ENCODE data around the gene KCND2. TPM values are rescaled to one million over a fixed set of nuclear protein-coding genes. Genes with fewer than 3 reads are reported as not detected.

KCND2 gene
- total RNA-seq, 1 donor from 2014 or later = 13.7 TPM

GRCh38 chr7:120583899-120584586 is 311.1 kb downstream of the KCND2 start:
- Mint-ChIP-seq H3K9me3 (ENCODE audit: low read depth) (no peaks in the 10 kb centered on the region), H3K36me3 (ENCODE audit: insufficient read depth) (no peaks in the 10 kb centered on the region), H3K4me1 (ENCODE audit: low read depth) (peaks cover 15% of the 10 kb centered on the region), H3K27me3 (no peaks in the 10 kb centered on the region), H3K4me3 (ENCODE audit: low read depth) (no peak overlapping the region), H3K27ac (no peak overlapping the region)
- no peak for TF ChIP-seq CTCF (IDR thresholded peaks at IDR 0.05; ENCODE audit: unreplicated experiment)
- no peak for DNase-seq (ENCODE audit: low spot score, unreplicated experiment)

GRCh38 chr7:120586571-120586970 is 313.6 kb downstream of the KCND2 start:
- no peak overlapping the region for H3K4me3 Mint-ChIP-seq (ENCODE audit: low read depth)
- no peaks in the 10 kb centered on the region for H3K36me3 Mint-ChIP-seq (ENCODE audit: insufficient read depth)
- H3K9me3 Mint-ChIP-seq (ENCODE audit: low read depth) = no peaks in the 10 kb centered on the region
- H3K27ac Mint-ChIP-seq = no peak overlapping the region
- no peak for TF ChIP-seq CTCF (IDR thresholded peaks at IDR 0.05; ENCODE audit: unreplicated experiment)
- H3K4me1 Mint-ChIP-seq (ENCODE audit: low read depth) = peaks cover 15% of the 10 kb centered on the region
- no peak for DNase-seq (ENCODE audit: low spot score, unreplicated experiment)
- H3K27me3 Mint-ChIP-seq = no peaks in the 10 kb centered on the region

- no peaks in the 10 kb centered on the region for H3K9me3 Mint-ChIP-seq (ENCODE audit: low read depth)
- no peaks in the 10 kb centered on the region for H3K36me3 Mint-ChIP-seq (ENCODE audit: insufficient read depth)
- TF ChIP-seq CTCF (IDR thresholded peaks at IDR 0.05; ENCODE audit: unreplicated experiment) = no peak
- H3K4me1 Mint-ChIP-seq (ENCODE audit: low read depth) = peaks cover 15% of the 10 kb centered on the region
- no peak overlapping the region for H3K27ac Mint-ChIP-seq
- no peak overlapping the region for H3K4me3 Mint-ChIP-seq (ENCODE audit: low read depth)
- DNase-seq (ENCODE audit: low spot score, unreplicated experiment) = no peak
- H3K27me3 Mint-ChIP-seq = no peaks in the 10 kb centered on the region
These were observed 314.3 kb downstream of the KCND2 start for GRCh38 chr7:120587243-120587642.

- no peaks in the 10 kb centered on the region for H3K36me3 Mint-ChIP-seq (ENCODE audit: insufficient read depth)
- H3K4me3 Mint-ChIP-seq (ENCODE audit: low read depth) = no peak overlapping the region
- no peak overlapping the region for H3K27ac Mint-ChIP-seq
- DNase-seq (ENCODE audit: low spot score, unreplicated experiment) = no peak
- no peaks in the 10 kb centered on the region for H3K9me3 Mint-ChIP-seq (ENCODE audit: low read depth)
- peaks cover 14% of the 10 kb centered on the region for H3K4me1 Mint-ChIP-seq (ENCODE audit: low read depth)
- no peaks in the 10 kb centered on the region for H3K27me3 Mint-ChIP-seq
- TF ChIP-seq CTCF (IDR thresholded peaks at IDR 0.05; ENCODE audit: unreplicated experiment) = no peak
These were observed 315.4 kb downstream of the KCND2 start for GRCh38 chr7:120588416-120588815.

GRCh38 chr7:120588862-120589261 is 315.9 kb downstream of the KCND2 start:
- H3K36me3 Mint-ChIP-seq (ENCODE audit: insufficient read depth) = no peaks in the 10 kb centered on the region
- no peak overlapping the region for H3K27ac Mint-ChIP-seq
- peaks cover 2% of the 10 kb centered on the region for H3K9me3 Mint-ChIP-seq (ENCODE audit: low read depth)
- no peak for DNase-seq (ENCODE audit: low spot score, unreplicated experiment)
- H3K27me3 Mint-ChIP-seq = no peaks in the 10 kb centered on the region
- H3K4me3 Mint-ChIP-seq (ENCODE audit: low read depth) = no peak overlapping the region
- peaks cover 10% of the 10 kb centered on the region for H3K4me1 Mint-ChIP-seq (ENCODE audit: low read depth)
- TF ChIP-seq CTCF (IDR thresholded peaks at IDR 0.05; ENCODE audit: unreplicated experiment) = no peak
